ENCODE data around the gene PANX3. TPM values are rescaled to one million over a fixed set of nuclear protein-coding genes. Genes with fewer than 3 reads are reported as not detected.

Gene PANX3
- polyA plus RNA-seq, 1 of the 3 experiments (the other 2 are of a cell fraction) = not detected

DNA sequence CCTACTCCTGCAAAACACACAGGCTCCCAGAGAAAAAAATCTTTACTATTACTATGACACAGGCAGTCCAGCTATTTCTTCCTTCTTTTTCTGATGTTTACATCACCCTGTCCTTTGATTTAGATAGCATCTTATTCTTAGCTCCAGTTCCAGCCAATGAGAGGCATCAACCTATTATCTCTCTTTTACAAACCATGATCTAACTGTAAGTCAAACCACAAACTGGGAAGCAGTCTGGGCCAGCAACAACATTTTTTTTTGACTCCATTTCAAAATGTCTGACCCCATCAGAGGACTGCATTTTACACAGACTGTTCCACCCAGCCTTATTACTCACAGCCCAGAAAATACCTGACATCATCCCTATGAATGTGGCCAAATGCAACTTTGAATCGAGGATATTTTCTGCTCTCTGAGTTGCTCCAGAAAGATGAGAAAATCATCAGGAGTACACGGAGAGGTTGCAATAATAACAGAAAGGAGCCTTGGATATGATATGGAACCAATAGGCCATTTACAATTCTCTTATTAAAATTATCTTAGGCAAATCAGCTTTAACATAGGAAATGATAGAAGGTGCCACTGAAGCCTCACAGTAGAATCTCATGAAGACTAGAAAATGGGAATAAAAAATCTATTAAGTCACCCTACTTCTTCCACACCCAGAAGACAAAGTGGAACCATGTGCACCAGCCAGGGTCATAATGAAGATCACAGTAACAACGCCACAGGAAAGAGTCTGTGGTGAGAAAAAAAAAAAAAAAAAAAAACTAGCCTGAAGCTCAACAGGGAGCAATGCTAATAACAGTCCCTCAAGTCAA, 32.6 kb downstream of the PANX3 start (continued):
- TF ChIP-seq TAF1 (IDR thresholded peaks at IDR 0.05; ENCODE audit: borderline replicate concordance, low read depth, low read length) (no peak), YY1 (IDR thresholded peaks at IDR 0.05; ENCODE audit: low read depth) (peak; percentile 67; the same call in 1 of the 2 replicates), FOXJ3 (CRISPR knock-in tag; IDR thresholded peaks at IDR 0.05) (no peak), FOXM1 (IDR thresholded peaks at IDR 0.05; ENCODE audit: low read depth) (no peak), GATA2 (CRISPR knock-in tag; IDR thresholded peaks at IDR 0.05) (no peak), GABPA (IDR thresholded peaks at IDR 0.05; ENCODE audit: low read depth) (no peak), CHD2 (IDR thresholded peaks at IDR 0.05; ENCODE audit: low read length, partially characterized antibody) (no peak), POLR2AphosphoS5 (IDR thresholded peaks at IDR 0.05; ENCODE audit: low read depth, low read length) (0 out of 2 replicates have a peak, but pooled peaks have one; percentile 21), MEF2A (IDR thresholded peaks at IDR 0.05; ENCODE audit: borderline replicate concordance, low read depth) (peak; percentile 35; the same call in 1 of the 2 replicates), RXRA (IDR thresholded peaks at IDR 0.05; ENCODE audit: borderline replicate concordance, low read depth) (no peak), TEAD4 (IDR thresholded peaks at IDR 0.05; ENCODE audit: borderline replicate concordance, insufficient read depth) (0 out of 2 replicates have a peak, but pooled peaks have one; percentile 27), RCOR1 (IDR thresholded peaks at IDR 0.05; ENCODE audit: low read length) (no peak), RAD21 (IDR thresholded peaks at IDR 0.05; ENCODE audit: low read length) (no peak), EP300 (IDR thresholded peaks at IDR 0.05; ENCODE audit: borderline replicate concordance in 1 of 2, low read depth in 1 of 2, low read length in 1 of 2) (peak in 1 of 2 experiments; percentile 30; a peak in 1 of 4 replicates), ELF1 (IDR thresholded peaks at IDR 0.05) (no peak)
- TF ChIP-seq, protein P1, sequence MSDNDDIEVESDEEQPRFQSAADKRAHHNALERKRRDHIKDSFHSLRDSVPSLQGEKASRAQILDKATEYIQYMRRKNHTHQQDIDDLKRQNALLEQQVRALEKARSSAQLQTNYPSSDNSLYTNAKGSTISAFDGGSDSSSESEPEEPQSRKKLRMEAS (IDR thresholded peaks at IDR 0.05; ENCODE audit: low read depth) = 0 out of 2 replicates have a peak, but pooled peaks have one; percentile 28
- TF ChIP-seq, protein P2, sequence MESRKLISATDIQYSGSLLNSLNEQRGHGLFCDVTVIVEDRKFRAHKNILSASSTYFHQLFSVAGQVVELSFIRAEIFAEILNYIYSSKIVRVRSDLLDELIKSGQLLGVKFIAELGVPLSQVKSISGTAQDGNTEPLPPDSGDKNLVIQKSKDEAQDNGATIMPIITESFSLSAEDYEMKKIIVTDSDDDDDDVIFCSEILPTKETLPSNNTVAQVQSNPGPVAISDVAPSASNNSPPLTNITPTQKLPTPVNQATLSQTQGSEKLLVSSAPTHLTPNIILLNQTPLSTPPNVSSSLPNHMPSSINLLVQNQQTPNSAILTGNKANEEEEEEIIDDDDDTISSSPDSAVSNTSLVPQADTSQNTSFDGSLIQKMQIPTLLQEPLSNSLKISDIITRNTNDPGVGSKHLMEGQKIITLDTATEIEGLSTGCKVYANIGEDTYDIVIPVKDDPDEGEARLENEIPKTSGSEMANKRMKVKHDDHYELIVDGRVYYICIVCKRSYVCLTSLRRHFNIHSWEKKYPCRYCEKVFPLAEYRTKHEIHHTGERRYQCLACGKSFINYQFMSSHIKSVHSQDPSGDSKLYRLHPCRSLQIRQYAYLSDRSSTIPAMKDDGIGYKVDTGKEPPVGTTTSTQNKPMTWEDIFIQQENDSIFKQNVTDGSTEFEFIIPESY (IDR thresholded peaks at IDR 0.05; ENCODE audit: borderline replicate concordance, low read depth) = no peak
- TF ChIP-seq, protein P3, sequence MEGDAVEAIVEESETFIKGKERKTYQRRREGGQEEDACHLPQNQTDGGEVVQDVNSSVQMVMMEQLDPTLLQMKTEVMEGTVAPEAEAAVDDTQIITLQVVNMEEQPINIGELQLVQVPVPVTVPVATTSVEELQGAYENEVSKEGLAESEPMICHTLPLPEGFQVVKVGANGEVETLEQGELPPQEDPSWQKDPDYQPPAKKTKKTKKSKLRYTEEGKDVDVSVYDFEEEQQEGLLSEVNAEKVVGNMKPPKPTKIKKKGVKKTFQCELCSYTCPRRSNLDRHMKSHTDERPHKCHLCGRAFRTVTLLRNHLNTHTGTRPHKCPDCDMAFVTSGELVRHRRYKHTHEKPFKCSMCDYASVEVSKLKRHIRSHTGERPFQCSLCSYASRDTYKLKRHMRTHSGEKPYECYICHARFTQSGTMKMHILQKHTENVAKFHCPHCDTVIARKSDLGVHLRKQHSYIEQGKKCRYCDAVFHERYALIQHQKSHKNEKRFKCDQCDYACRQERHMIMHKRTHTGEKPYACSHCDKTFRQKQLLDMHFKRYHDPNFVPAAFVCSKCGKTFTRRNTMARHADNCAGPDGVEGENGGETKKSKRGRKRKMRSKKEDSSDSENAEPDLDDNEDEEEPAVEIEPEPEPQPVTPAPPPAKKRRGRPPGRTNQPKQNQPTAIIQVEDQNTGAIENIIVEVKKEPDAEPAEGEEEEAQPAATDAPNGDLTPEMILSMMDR (IDR thresholded peaks at IDR 0.05) = no peak
- TF ChIP-seq, protein P4, sequence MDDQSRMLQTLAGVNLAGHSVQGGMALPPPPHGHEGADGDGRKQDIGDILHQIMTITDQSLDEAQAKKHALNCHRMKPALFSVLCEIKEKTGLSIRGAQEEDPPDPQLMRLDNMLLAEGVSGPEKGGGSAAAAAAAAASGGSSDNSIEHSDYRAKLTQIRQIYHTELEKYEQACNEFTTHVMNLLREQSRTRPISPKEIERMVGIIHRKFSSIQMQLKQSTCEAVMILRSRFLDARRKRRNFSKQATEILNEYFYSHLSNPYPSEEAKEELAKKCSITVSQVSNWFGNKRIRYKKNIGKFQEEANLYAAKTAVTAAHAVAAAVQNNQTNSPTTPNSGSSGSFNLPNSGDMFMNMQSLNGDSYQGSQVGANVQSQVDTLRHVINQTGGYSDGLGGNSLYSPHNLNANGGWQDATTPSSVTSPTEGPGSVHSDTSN (IDR thresholded peaks at IDR 0.05) = peak; percentile 41; the same call in 1 of the 2 replicates
- TF ChIP-seq, protein P5, sequence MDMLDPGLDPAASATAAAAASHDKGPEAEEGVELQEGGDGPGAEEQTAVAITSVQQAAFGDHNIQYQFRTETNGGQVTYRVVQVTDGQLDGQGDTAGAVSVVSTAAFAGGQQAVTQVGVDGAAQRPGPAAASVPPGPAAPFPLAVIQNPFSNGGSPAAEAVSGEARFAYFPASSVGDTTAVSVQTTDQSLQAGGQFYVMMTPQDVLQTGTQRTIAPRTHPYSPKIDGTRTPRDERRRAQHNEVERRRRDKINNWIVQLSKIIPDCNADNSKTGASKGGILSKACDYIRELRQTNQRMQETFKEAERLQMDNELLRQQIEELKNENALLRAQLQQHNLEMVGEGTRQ (IDR thresholded peaks at IDR 0.05; ENCODE audit: borderline replicate concordance, low read depth, low read length) = no peak

Data from SK-N-SH (cell line).